SU-DHL-6 (cell line): Measurements from ENCODE around the gene SIGLEC9.

Experiments used
- CTCF ChIP-seq: fragments of 200-600 bp; sonication (generic); IDR thresholded peaks from one replicate; pipeline ENCODE4 v1.5.1; 2017; ENCODE audit warnings: antibody characterized with exemption, mild to moderate bottlenecking, low read length, moderate library complexity; ENCODE audit not compliant: insufficient read depth, poor library complexity, severe bottlenecking
- EZH2phosphoT487 ChIP-seq: fragments of 200-600 bp; sonication (generic), shearing (Covaris generic); conservative IDR thresholded peaks from 2 replicates; pipeline ENCODE4 v1.6.1; 2018; ENCODE audit warnings: mild to moderate bottlenecking, antibody characterized with exemption, low read length, moderate library complexity, mixed read lengths

GRCh38 chr19:51108066-51108804 is 16.5 kb upstream of the SIGLEC9 start, which contains the start of gene CTU1:
- TF ChIP-seq CTCF (no peak), EZH2phosphoT487 (no peak)
